GM12892 (cell line): ENCODE results near the gene KCNIP1.
"Not testable (repeated sequence)": the region's sequence is repeated elsewhere in the genome, so short reads cannot be mapped to it uniquely, and the experiment has no call there.

ENCODE experiments used
- POLR2A ChIP-seq: IDR thresholded peaks from 2 replicates; pipeline ENCODE4 v1.6.1; 2011; ENCODE audit warnings: low read depth, low read length, control low read depth
- POLR2AphosphoS5 ChIP-seq: IDR thresholded peaks from 2 replicates; pipeline ENCODE4 v1.6.1; 2011; ENCODE audit warnings: low read depth, low read length, control low read depth
- TAF1 ChIP-seq: IDR thresholded peaks from 2 replicates; pipeline ENCODE4 v1.6.1; 2011; ENCODE audit warnings: low read depth, mild to moderate bottlenecking, control low read depth, low read length, borderline replicate concordance

GRCh38 chr5:170550382-170550781 lies 46.6 kb downstream of the KCNIP1 start:
- not testable (repeated sequence) for TF ChIP-seq POLR2A, POLR2AphosphoS5, TAF1
